Measurements from ENCODE around the gene ZNF836.

DNA sequence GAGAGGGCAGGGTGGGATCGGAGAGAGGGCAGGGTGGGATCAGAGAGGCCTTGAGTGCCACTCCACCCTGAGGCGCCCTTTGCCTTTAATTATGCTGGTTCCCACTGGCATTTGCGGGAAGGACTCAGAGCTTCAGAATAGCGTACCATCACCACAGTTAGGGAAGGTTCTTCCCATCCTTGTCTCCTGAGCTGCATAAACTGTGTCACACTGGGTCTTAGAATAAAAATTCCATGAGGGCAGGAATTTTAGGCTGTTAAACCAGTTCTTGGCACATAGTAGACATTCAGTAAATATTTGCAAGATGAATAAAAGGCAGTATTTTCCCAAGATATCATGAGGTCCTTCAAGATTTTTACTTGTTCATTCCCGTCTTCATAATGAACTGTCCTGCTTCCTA is 42.8 kb upstream of the ZNF836 start:
- TF ChIP-seq CTCF (IDR thresholded peaks at IDR 0.05; ENCODE audit: borderline replicate concordance, extremely low read depth, low read length, poor library complexity, severe bottlenecking): no peak
- no peak for TF ChIP-seq EZH2 (IDR thresholded peaks at IDR 0.05; ENCODE audit: borderline replicate concordance, low read depth, low read length, severe bottlenecking)
